ENCODE results near the gene KANSL1. TPM values are rescaled to one million over a fixed set of nuclear protein-coding genes. Genes with fewer than 3 reads are reported as not detected.
"Not testable (repeated sequence)": the region's sequence is repeated elsewhere in the genome, so short reads cannot be mapped to it uniquely, and the experiment has no call there.

Gene KANSL1
- 10 to 100 TPM; 57.7 to 91.2 (median 75.1) TPM for total RNA-seq

GRCh38 chr17:46193151-46193625, at the start of gene KANSL1:
KANSL1 (minus strand) TSS chr17:46193429; CDS start chr17:46172143, 21,286 bp downstream.
- H3K27ac ChIP-seq: peak within 1 kb of the TSS; percentile 97 to 100 (median 100)
- ATAC-seq: peak; percentile 88
- no peaks in the 10 kb centered on the region for H3K9me3 ChIP-seq
- no peaks in the 10 kb centered on the region for H3K27me3 ChIP-seq
- WGBS, 2 donors (ENCODE audit: low coverage in 1 of 2): no CpG with 5 or more reads among the region's 72 CpGs
- H3K4me1 ChIP-seq: peaks cover 0 to 65% (median 18%) of the 10 kb centered on the region in 3 donors
- H3K36me3 ChIP-seq: no peaks in the 10 kb centered on the region
- peak; percentile 54 for TF ChIP-seq POLR2AphosphoS5 (IDR thresholded peaks at IDR 0.05)
- peak; percentile 14 to 38 for TF ChIP-seq POLR2A (IDR thresholded peaks at IDR 0.05)
- TF ChIP-seq EP300 (IDR thresholded peaks at IDR 0.05): no peak
- peak in 3 of 4 experiments; percentile 59 to 79 (median 72) for TF ChIP-seq CTCF (IDR thresholded peaks at IDR 0.05)
- H3K4me3 ChIP-seq: peak within 1 kb of the TSS; percentile 83 to 95

- H3K36me3 ChIP-seq: not testable (repeated sequence)
Observed at GRCh38 chr17:46231359-46231758, 38.1 kb upstream of the KANSL1 start.

GRCh38 chr17:46225274-46225794, 32.1 kb upstream of the KANSL1 start:
- not testable (repeated sequence) for H3K36me3 ChIP-seq, H3K4me1 ChIP-seq, H3K9me3 ChIP-seq, H3K27me3 ChIP-seq
- 0% methylated on average over 1 to 6 of the region's 22 CpGs for WGBS, 2 donors (ENCODE audit: low coverage in 1 of 2)
- peak overlapping the region in 3 of 4 donors; percentile 71 to 82 (median 76) for H3K27ac ChIP-seq
- peak; percentile 100 for ATAC-seq
- H3K4me3 ChIP-seq: peak overlapping the region; percentile 75 to 77

More at GRCh38 chr17:46231359-46231758, 38.1 kb upstream of the KANSL1 start:
- H3K9me3 ChIP-seq, H3K27ac ChIP-seq, H3K4me1 ChIP-seq, H3K27me3 ChIP-seq, ATAC-seq, H3K4me3 ChIP-seq: not testable (repeated sequence)
- WGBS, 2 donors (ENCODE audit: low coverage in 1 of 2): 60 to 100% methylated on average over 1 of the region's 8 CpGs

GRCh38 chr17:46224864-46225263, 31.6 kb upstream of the KANSL1 start:
- peak; percentile 65 for ATAC-seq
- H3K27ac ChIP-seq: peak overlapping the region in 3 of 4 donors; percentile 71 to 82 (median 76)
- peak overlapping the region; percentile 75 to 77 for H3K4me3 ChIP-seq
- WGBS, 2 donors (ENCODE audit: low coverage in 1 of 2): no CpG with 5 or more reads among the region's 54 CpGs
- H3K36me3 ChIP-seq, H3K9me3 ChIP-seq, H3K4me1 ChIP-seq, H3K27me3 ChIP-seq: not testable (repeated sequence)

- no CpG with 5 or more reads among the region's 2 CpGs for WGBS, 2 donors (ENCODE audit: low coverage in 1 of 2)
- not testable (repeated sequence) for H3K27ac ChIP-seq, H3K4me1 ChIP-seq, H3K9me3 ChIP-seq, H3K27me3 ChIP-seq, H3K4me3 ChIP-seq, ATAC-seq
- H3K36me3 ChIP-seq: peaks cover 0 to 18% of the 10 kb centered on the region in 2 donors
Observed at GRCh38 chr17:46223041-46223440, 29.8 kb upstream of the KANSL1 start.

- no peak for TF ChIP-seq POLR2AphosphoS5 (IDR thresholded peaks at IDR 0.05)
- no peak for TF ChIP-seq POLR2A (IDR thresholded peaks at IDR 0.05)
- TF ChIP-seq CTCF (IDR thresholded peaks at IDR 0.05): no peak
- no peak for TF ChIP-seq EP300 (IDR thresholded peaks at IDR 0.05)
- no peak overlapping the region for H3K27ac ChIP-seq
- H3K27me3 ChIP-seq: no peaks in the 10 kb centered on the region
- no peak overlapping the region for H3K4me3 ChIP-seq
- H3K36me3 ChIP-seq: peaks cover 0 to 39% of the 10 kb centered on the region in 2 donors
- ATAC-seq: no peak
- no peaks in the 10 kb centered on the region for H3K9me3 ChIP-seq
- WGBS, 2 donors (ENCODE audit: low coverage in 1 of 2): 93 to 97% methylated on average over 3 of the region's 3 CpGs
- H3K4me1 ChIP-seq: peaks cover 0 to 31% (median 2%) of the 10 kb centered on the region in 3 donors
Observed at GRCh38 chr17:46216682-46217081, 23.5 kb upstream of the KANSL1 start.

GRCh38 chr17:46212634-46213435, 19.6 kb upstream of the KANSL1 start:
- Histone ChIP-seq H3K27ac (peak overlapping the region in 3 of 4 donors; percentile 47 to 64 (median 62)), H3K36me3 (peaks cover 0 to 27% of the 10 kb centered on the region in 2 donors), H3K27me3 (no peaks in the 10 kb centered on the region), H3K4me1 (peaks cover 0 to 44% (median 5%) of the 10 kb centered on the region in 3 donors), H3K4me3 (no peak overlapping the region), H3K9me3 (no peaks in the 10 kb centered on the region)
- ATAC-seq: peak; percentile 82
- TF ChIP-seq CTCF (IDR thresholded peaks at IDR 0.05) (peak; percentile 56 to 91 (median 80)), POLR2A (IDR thresholded peaks at IDR 0.05) (no peak)
- WGBS, 2 donors (ENCODE audit: low coverage in 1 of 2): 37 to 39% methylated on average over 9 of the region's 11 CpGs

Measured in gastroesophageal sphincter (tissue), 4 donors.